ENCODE data around the gene MRPL41.
"Not testable (repeated sequence)": the region's sequence is repeated elsewhere in the genome, so short reads cannot be mapped to it uniquely, and the experiment has no call there.

MRPL41 gene

GRCh38 chr9:137554349-137554748, 2.7 kb downstream of the MRPL41 start:
- DNase-seq: no peak

- no peak for DNase-seq
These were observed 3.5 kb downstream of the MRPL41 start for GRCh38 chr9:137555179-137555578.

- DNase-seq: no peak
These were observed 4.6 kb downstream of the MRPL41 start for GRCh38 chr9:137556069-137556838.

- DNase-seq: no peak
These were observed 6.4 kb downstream of the MRPL41 start for GRCh38 chr9:137558127-137558526.

GRCh38 chr9:137564134-137564533, 12.5 kb downstream of the MRPL41 start:
- no peak for DNase-seq

- DNase-seq: no peak
These were observed 13.2 kb downstream of the MRPL41 start for GRCh38 chr9:137564817-137565411.

GRCh38 chr9:137568445-137568844, 16.8 kb downstream of the MRPL41 start:
- not testable (repeated sequence) for DNase-seq

- DNase-seq: no peak
These were observed 18.0 kb downstream of the MRPL41 start for GRCh38 chr9:137569609-137570203.

- no peak for DNase-seq
These were observed 18.9 kb downstream of the MRPL41 start for GRCh38 chr9:137570566-137570965.

- DNase-seq: no peak
These were observed 22.5 kb downstream of the MRPL41 start for GRCh38 chr9:137574192-137574591.

GRCh38 chr9:137575364-137575715, 23.7 kb downstream of the MRPL41 start:
- DNase-seq: no peak

- DNase-seq: no peak
These were observed 24.2 kb downstream of the MRPL41 start for GRCh38 chr9:137575716-137576411.

GRCh38 chr9:137578518-137579258, 27.0 kb downstream of the MRPL41 start, which contains the start of gene DPH7:
TSS of gene DPH7 (minus strand) at chr9:137578925. CDS start at chr9:137578777, 148 bp downstream.
- DNase-seq: peak; percentile 93

GRCh38 chr9:137579259-137579604, 27.6 kb downstream of the MRPL41 start:
- DNase-seq: no peak

- DNase-seq: no peak
These were observed 28.7 kb downstream of the MRPL41 start for GRCh38 chr9:137580209-137580953.

GRCh38 chr9:137580954-137581322, 29.3 kb downstream of the MRPL41 start:
- no peak for DNase-seq

GRCh38 chr9:137581361-137582285, 29.9 kb downstream of the MRPL41 start:
- DNase-seq: no peak

GRCh38 chr9:137582286-137582860, 30.7 kb downstream of the MRPL41 start:
- DNase-seq: no peak

- DNase-seq: no peak
These were observed 31.7 kb downstream of the MRPL41 start for GRCh38 chr9:137583347-137583746.

GRCh38 chr9:137583957-137584356, 32.3 kb downstream of the MRPL41 start:
- no peak for DNase-seq

- no peak for DNase-seq
These were observed 35.2 kb downstream of the MRPL41 start for GRCh38 chr9:137586854-137587253.

All from activated effector memory CD4-positive, alpha-beta T cell treated with Interleukin-2 at 50 U/mL for 16 hours (primary cell).